Glomerular visceral epithelial cell (primary cell): Measurements from ENCODE around the gene NUCKS1.

Experiments
- DNase-seq: peaks from one replicate; pipeline ENCODE4 v3.0.0-alpha.2; 2016; ENCODE audit errors: extremely low spot score

Gene NUCKS1

DNA sequence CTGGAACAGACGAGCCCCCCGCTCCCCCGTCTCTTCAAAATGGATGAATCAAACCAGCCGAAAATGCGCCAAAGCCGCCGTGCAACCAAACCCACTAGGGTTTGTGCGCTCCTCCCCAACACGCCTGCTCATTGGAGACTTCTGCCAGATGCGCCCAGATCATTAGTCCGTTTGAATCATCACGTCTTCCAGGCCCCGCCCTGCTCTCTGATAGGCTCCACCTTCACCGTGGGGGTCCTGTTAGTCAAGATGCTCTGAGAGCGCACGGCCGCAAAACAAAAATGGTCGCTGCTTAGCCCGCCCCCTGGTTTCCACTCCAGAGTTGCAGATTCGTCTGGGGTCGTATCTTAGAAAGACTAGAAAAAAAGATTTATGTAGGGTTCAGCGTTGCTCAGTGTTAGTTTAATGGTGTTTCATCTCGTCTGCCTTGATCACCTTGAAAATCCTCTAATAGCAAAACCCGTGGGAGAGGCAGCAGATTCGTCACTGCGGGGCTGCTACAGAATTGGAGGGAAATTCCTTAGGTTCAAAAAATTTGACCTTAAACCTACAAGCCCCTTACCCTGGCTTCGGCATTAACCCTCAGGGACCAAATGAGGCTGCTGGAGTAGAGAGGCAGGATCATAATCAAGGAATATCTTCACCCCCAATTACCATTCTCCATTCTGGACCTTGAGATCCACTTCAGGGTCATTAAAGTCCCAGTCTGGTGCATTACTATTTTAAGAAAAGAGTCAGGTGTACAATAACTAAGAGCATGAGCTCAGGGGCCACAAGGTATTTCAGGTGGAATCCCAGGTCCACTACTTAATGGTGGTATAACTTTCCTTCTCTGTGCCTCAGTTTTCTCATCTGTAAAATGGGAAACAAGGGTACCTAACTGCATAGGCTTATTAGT is at the start of gene NUCKS1:
Gene NUCKS1, minus strand, starts transcription at position 45 of the 898 bp plus-strand sequence. CDS start 209 bp downstream, outside the sequence.
- peak; percentile 99 for DNase-seq

DNA sequence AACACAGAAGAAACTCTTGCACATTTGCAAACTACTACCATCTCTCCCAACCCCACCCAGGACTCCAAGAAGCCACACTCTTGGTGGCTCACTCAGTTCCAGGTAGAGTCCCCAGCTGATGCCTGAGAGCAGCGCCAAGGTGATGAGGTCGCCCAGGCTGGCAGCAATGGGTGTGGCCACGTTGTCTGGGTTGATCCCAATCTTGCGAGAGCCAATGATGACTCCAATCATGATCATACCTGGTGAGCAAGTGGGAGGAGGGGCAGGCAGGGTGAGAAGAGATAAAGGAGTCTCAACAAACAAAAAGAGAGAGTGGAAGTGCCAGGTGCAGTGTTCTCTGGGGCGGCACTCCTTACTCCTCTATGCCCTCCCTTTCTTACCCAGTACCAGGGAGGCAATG is 48.6 kb upstream of the NUCKS1 start:
- no peak for DNase-seq

GRCh38 chr1:205797168-205797567 is 47.2 kb upstream of the NUCKS1 start:
- no peak for DNase-seq

DNA sequence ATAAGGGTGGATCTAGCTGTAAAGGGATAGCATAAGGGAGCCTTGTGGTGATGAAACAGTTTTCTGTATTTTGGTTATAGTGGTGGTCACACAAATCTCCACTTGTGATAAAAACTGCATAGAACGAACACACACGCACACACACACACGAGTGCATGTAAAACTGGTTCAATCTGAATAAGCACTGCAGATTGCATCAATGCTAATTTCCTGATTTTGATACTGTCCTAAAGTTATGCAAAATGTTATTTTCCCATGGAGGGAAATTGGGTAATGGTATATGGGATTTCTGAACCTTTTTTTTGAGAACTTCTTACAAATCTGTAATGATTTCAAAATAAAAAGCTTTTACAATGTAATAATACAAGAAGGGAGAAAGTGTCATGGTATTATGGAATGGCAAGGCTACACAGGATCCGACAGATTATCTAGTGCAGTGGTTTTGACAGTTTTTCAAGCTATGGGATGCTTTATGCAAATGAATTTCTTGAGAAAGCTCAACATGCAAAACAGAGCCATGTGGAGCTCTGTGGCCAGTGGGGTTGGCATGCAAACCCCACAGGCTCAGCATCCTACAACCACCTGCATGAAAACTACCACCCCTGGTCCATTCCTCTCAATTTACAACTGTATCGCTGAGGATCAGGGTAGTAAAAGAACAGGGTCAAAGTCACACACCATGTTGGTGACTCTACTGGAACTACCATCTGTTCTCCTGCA is 44.2 kb upstream of the NUCKS1 start:
- DNase-seq: no peak

DNA sequence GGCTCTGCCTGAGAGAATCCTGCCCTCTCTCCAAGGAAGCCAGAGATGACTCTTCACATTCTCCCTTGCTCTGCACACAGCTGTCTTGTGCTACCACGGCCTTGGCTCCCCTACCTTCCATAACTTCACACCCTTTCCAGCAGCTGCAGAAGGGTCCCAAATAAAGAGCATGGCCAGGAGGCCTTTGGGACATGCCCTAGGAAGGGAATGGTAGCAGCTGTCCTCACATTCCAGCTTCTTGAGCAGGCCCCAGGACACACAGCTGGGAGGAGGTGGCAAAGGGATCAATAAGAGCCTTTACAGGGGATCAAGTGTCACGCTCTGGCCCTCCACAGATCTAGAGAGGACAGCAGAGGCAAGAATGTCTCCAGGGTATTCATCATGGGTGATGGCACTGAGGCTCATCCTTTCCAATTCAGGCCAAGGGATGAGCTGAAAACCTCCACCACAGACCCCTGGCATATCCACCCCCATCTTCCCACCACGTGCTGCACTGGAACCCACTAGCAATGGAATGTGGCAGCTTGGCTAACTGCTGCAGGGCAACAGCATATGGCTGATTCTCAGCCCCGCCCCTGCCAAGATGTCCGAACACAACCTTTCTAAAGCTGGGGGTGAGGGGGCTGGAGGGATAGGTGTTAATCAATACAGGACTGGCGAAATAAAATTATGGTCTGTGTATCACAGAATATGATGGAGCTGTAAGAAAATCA is 43.1 kb upstream of the NUCKS1 start:
- no peak for DNase-seq

DNA sequence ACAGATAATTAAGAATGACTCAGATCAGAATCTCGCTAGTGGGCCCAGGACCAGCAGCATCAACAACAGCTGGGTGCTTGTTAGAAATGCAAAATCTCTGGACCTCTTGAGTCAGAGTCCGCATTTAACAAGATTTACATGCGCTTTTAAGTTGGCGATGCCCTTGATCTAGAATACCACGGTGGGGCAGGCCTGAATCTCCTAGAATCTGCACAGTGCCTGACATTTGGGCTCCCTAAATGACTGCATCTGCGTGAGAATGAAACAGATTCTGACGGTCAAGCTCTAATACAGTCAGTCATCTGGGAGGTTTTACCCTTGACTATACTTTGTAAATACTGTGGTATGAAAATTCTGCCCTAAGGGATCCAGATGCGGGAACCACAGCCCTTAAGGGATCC is 42.5 kb upstream of the NUCKS1 start:
- DNase-seq: no peak

- DNase-seq: peak; percentile 61
These were observed 41.7 kb upstream of the NUCKS1 start for GRCh38 chr1:205791568-205792180.

- DNase-seq: no peak
These were observed 37.4 kb upstream of the NUCKS1 start for GRCh38 chr1:205787287-205787916.

GRCh38 chr1:205786601-205787000 is 36.6 kb upstream of the NUCKS1 start:
- DNase-seq: no peak

DNA sequence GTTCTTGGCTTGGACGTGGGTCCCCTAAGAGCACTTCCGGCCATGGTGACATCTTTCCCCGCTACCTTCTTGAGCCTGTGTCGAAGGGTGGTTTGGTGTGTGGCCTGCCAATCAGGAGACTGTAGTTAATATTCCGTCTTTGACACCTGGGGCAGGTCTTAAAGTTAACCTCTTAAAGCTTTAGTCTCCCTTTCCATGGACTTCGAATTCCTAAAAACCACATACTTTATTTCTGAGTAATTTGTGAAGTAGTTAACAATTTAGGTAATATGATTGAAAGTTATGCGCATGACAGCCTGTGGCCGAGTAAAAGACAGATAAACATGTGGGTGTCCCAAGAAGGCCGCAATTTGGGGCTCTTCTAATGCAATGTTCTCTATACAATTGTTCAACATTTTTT is 35.5 kb upstream of the NUCKS1 start:
- DNase-seq: no peak

DNA sequence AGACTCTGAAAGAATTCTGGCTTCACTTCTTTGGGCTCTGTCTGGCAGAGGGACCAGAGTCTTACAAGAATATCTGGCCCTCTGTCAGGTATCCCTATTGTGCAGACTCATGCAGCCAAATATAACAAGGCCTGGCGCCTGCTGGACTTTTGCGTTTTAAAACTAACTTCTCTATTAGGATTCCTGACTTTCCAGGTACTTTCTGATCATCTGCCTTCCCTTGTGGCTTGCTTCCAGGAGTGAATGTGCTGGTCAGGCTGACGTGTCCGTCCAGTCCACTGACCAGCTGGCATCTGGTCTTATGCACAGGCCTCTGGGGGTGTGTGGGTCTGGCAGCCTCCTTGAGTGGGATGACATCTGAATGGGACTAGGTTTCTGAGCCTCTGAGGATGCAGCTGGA is 33.9 kb upstream of the NUCKS1 start:
- DNase-seq: peak; percentile 89

- no peak for DNase-seq
These were observed 33.4 kb upstream of the NUCKS1 start for GRCh38 chr1:205783433-205783795.

DNA sequence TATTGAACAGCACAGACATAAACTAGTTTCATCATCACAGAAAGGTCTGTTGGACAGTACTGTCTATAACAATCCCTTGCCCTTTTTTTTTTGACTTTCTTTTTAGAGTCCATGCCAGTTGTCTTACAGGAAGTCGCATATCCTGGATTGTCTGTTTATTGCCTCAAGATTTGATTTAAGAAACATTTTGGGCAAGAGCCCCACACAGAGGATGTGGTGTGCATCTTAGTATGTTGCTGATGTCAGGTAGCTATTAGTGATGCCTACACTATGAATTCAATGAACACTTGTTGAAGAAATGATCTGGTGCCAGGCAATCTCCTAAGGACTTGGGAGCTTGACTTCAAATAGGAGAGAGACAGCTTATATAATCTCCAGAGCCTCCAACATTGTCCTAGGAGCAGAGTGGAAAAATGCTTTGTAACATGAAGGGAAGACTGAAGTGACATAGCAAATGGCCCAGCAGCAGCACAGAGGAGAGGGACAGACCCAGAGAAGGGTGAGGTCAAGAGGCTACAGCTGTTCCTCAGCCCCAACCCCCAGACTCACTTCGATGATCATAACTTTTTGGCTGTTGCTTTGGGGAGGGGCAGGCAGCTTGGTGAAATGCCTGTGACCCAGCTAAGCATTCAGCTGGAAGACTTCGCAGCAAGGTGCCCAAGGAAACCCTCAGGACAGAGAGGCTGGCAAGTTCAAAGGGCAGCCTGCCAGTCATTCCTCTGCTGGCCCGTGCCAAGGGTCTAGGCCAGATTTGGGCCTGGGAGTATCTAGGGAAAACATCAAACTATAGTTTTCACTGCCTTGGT is 32.8 kb upstream of the NUCKS1 start:
- DNase-seq: peak; percentile 15

DNA sequence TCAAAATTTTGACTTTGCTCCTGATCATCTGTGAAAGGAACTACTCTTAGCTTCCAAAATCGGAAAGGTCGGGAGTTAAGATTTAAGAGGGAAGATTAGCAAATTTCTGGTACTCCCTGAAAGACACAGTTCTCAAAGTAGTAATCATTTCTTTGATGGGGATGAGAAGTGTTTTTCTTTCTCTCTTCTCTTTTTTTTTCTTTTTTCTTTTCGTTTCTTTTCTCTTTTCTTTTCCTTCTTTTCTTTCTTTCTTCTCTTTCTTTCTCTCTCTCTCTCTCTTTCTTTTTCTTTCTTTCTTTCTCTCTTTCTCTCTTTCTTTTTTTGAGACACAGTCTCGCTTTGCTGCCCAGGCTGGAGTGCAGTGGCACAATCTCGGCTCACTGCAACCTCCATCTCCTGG is 30.4 kb upstream of the NUCKS1 start:
- no peak for DNase-seq

DNA sequence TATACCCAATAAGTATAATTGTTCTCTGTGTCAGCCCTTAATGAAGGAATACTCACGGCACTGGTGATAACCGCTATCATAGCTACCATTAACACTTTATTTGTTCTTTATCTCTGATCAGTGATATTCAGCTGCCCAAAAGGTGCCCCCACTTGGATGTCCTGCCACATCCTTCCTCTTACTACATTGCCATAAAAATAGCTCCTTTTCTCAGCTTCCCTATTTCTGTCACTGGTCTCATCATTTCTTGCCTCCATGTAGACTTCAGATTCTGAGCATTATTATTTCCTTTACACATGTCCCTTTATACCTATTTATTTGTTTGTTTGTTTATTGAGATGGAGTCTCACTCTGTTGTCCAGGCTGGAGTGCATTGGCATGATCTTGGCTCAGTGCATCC is 28.0 kb upstream of the NUCKS1 start:
- DNase-seq: no peak

DNA sequence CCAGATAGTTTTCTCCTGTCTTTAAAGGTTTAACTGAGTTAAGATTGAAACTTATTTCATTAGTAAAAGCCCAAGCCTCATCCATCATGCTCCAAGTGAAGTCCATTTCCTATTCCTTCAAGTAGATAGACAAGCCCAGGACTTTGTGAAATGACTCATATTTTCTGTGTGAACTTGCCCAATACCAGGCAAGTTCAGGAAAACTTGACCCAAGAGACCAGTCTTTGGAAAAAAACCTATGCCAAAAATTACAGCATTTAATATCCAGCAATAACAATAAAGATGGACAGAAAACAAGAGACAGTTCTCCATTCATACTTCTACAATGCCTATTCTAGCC is 25.7 kb upstream of the NUCKS1 start:
- DNase-seq: peak; percentile 24

DNA sequence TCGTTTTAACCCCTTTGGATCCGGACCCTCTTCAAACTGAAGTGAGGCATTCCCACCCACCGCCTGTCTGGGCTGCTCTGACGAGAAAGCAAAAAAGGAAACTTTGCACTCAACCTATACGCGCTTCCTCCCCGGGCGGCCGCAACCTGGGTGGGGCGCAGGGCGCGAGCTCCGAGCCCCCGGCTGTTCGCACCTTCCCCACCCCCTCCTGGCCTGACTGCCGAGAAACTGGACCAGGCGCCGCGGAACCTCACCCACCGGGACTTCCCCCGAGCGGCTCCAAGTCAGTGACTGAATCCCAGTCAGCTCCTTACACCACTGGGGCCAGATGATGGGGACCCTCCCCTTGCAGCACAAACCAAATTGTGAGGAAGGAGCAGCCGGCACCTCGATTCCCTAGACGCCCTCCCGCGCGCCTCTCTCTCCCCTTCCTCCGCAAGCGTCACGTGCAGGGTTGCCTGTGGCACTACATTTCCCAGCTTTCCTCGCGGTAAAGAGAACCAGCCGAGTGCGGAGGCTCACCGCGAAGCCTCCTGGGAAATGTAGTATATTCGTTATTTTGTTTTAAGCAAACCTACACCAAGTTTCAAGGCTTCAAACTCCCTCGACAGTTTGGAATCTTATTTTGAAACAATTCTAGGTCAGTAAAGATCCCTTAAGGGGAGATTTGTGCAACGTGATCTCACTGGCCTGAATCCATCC is 25.2 kb upstream of the NUCKS1 start, which contains the start of gene RAB29:
Gene RAB29, minus strand, starts transcription at position 468 of the 702 bp plus-strand sequence. CDS start 526 bp downstream, outside the sequence.
- peak; percentile 72 for DNase-seq

DNA sequence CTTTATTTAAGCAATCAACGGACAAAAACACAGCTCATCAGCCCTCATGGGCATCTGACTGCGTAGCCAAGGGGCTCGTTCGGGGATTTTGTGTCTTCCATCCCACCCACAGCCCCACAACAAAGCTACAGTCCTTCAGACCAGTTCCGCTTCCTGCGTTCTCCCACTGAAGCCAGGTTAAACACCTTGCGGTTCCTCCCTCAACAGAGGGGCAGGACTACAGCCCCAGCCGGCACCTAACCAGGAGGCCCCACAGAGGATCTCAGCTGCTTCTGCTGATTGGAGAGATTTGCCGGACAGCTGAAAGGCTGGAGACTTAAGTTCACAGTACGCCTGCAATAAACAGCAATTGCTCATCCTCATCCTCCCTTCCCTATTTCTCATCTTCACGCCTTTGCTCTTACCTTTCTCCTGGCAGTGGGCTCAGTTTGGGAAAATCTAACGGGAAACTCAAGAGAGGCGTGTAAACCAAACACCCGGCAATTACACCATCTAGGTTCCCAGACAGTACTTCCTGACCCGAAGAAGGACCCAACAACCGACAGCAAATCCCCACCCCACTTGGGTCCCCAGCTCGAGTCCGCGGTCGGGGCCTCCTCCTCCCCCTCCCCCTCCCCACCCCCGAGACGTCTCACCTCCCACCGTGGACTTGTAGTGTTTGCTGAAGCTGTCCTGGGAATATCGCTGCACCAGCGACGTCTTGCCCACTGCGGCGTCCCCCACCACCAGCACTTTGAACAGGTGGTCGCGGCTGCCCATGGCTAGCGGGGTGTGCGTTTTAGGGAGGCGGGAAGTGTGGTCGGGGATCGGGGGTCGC is 24.4 kb upstream of the NUCKS1 start:
- peak; percentile 38 for DNase-seq

DNA sequence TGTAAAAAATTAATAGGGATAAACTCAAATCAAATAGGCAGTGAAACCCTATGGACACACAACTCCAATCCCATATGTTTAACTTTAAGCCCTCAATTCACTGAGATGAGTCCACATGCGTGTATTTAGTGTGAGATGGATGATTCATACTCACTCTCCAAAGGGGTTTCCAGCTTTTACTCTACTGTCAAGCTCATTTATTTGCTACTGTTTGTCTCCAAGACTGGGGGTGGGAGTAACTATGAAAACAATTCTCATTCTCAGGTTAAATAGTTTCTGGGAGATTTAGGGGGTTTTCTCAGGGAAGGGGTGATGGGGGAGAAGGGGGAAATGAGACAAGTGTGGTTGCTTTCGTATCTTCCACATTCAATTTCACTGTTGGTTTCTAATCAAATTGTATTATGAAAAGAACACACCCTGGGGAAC is 22.6 kb upstream of the NUCKS1 start:
- DNase-seq: no peak
